Embryonic facial prominence (tissue), 1 donor: ENCODE results near the gene ASTN2.
"Not testable (repeated sequence)": the region's sequence is repeated elsewhere in the genome, so short reads cannot be mapped to it uniquely, and the experiment has no call there.

Source experiments
- DNase-seq: peaks from one replicate; pipeline ENCODE4 v3.0.0-alpha.2; 2016; ENCODE audit errors: extremely low spot score

Gene ASTN2

DNA sequence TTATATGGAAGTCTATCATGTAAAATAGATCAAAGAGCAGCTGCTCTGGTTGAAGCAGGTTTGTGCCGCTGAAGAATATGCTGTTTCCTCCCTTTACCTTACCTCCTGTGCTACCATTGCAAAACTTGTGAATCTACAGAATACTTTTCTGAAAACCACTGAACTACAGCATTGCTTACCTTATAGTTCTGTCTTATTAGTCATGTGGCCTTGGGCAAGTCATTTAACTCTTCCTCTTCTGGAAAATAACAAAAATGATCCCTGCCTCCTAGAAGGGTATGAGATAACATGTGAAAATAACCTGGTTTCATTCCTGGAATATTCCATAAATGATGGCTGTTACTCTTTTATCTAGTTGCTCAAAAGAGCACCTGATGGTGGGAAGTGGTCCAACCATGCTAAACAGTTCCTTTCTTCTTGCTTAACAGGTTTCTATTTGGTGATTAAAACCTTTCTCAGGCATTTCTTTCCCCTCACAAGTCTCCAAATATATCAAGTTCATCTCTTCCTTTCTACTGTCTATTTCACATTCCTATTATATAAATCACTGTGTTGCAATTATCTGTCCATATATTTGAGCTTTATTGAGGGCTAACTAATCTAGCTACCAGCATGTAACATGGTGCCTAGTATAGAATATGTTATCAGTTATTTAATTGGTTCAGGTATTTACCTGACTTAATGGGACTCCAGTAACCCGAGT lies 712.8 kb downstream of the ASTN2 start:
- DNase-seq = no peak

DNA sequence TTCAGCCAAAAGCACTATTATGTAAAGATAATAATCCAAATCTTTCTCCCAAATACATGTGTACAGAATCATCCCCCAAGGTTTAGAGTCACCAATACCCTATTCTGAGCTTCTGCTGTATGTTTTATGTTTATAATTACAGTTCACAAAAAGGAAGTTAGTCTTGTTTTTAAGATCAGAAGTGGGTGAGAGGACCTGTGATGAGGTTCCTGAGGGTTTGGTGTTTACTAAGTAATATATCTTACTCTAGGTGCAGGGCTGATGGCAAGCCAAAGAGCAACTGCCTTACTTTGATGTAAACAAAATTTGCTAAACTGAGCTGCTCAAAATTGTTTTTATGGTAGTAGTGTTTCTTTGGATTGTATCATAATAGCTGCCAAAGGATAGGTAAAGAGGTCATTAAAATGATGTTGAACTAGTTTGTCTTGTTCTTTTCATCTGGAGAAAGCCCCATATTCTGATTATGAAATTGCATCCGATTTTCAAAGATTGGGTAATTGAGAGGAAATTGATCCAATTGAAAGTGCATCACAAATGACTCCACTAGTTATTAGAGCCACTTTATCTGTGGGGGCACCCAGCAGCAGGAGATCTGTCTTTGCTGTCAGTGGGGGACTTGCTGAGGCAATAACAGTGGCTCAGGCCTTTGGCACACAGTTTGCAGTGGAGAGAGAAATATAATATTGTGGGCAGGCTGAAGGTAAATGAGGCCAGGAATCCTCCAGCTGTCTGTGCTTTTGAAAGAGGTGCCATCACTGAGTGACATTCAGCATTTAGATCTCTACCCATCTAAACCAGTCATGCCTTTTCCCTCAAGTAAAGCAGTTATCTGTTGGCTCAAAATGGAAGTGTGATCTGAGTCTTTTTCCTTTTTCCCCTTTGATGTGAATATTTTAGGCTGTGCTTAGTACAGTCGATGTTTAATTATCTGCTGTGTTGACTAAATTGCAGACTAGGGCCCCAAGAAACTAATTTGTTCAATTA lies 713.7 kb downstream of the ASTN2 start:
- no peak for DNase-seq

DNA sequence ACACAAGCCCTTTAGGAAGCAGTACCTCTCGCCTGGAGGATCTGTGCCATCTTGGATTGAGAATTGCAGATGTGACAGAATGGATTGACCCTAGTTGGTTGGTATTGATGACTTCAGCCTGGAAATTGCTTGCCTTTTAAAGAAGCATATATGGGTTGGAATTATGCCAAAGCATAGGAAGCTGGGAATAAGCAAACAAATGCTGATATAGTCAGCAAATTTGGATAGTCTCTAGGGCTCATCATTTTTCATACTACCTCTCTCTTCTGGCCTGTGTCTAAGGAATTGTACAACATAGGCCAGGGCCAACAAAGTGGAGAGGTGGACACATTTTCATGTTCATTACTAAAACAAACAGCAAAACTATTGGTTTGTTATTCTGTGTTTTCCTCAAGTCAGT lies 714.6 kb downstream of the ASTN2 start:
- no peak for DNase-seq

DNA sequence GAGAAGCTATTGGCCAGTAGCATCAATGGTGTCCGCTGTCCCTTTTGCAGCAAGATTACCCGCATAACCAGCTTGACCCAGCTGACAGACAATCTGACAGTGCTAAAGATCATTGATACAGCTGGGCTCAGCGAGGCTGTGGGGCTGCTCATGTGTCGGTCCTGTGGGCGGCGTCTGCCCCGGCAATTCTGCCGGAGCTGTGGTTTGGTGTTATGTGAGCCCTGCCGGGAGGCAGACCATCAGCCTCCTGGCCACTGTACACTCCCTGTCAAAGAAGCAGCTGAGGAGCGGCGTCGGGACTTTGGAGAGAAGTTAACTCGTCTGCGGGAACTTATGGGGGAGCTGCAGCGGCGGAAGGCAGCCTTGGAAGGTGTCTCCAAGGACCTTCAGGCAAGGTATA lies 717.0 kb downstream of the ASTN2 start:
- no peak for DNase-seq

DNA sequence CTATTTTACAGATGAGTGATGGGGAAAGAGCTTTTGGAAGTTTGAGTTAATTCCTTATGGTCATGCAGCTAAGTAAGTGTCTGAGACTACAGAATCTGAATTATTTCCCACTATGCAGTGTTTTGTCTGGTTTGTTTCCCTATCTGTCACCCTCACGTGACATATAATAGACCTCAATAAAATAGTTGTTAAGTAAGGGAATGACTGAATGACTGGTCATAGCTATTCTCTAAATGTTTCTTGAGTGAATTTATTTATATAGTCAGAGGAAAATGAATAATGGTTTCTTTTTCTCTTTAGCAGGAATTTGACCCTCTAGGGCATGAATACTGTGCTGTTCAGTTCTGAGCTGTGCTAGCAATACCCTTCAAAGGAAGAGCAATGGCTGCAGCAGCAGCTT lies 717.5 kb downstream of the ASTN2 start:
- no peak for DNase-seq

DNA sequence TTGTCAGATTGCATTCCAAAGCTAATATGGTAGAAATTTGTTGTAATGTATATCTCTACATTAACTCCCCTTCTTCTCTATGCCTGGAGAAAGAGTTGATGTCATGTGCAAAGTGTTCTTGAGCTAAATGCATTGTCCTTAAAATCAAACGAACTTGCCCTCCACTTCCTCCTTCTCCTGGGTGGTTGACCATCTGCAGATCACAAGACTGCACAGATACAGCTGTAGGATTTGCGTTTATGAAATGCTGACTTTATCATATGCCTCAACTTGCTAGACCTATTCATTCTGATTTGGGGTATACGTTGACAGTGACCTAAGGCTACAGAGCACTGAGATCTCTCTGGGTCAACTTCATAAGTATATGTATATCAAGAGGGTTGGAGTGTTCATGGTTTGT lies 719.4 kb downstream of the ASTN2 start:
- DNase-seq = no peak

DNA sequence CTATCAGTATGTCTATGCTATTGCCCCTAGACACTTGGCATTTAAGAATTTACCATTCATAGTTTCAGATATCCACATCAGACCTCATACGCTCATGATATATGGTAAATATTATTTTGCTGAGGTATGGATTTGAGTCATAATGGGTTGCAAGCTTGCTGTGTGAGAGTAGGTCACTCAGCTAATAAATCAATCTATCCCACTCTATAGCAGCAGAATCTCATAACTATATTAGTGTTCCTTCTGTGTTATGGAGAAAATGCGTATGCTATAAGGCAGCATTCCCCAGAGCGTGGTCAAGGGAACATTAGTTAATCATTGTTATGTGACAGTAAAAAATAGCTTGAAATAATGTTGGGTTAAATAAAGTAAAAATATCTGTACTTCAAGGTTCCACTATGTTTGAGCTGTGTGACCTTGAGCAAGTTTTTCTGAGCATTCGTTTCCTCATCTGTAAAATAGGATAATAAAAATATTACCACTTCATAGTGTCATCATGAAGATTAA lies 720.0 kb downstream of the ASTN2 start:
- no peak for DNase-seq

DNA sequence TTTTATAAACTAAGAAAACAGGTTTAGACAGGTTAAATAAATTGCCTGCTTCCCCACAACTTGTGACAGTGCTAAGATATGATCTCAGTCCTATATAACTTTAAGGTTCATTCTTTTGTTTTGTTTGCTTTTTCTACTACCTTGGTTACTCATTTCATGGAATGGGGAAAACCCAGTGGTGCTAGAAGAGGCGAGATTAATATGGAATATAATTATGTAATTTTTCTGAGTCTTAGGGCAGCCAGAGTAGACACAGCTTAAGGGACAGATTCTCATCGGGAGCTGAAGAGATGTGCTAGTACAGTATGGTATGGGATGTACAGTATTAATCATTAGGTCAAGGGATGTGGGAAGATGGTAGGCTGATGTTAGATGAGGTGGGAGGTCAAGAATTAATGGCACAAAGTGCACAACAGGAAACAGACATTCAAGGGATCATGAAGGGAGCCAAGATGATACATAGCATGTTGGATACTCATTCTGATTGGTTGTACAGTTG lies 721.6 kb downstream of the ASTN2 start:
- no peak for DNase-seq

DNA sequence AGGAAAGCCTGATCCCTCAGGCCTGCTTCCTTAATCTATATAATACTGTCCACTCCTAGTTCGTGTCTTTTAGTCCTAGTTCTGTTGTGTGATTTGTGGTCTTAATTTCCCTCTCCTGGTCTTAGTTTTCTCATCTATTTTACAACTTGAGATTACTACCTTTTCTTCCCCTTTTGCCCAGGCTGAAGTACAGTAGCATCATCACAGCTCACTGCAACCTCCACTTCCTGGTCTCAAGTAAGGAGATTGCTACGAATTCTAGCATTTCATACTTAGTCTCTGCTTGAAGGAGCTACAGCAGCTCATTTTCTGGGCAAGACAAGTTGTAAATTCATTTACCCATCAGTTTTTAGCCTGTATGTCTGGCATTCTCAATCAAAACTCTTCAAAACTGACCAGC lies 722.2 kb downstream of the ASTN2 start:
- no peak for DNase-seq

DNA sequence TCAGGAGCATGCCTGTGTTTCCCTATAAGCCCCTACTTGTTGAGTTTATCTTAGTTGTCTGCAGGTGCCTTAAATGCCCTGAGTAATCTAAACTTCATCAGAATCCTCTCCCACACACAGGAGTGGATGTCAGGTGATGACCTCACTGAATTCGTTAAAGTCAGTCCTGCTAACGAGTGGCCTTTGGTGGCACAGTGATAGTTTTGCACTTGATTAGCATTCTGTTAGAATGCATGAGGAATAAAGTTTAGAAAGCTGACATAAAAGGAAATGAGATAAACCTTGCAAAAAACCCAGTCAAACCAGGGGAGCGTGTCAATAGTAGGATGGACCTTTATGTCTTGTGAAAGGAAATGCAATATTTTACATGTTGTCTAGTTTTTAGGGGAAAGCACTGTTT lies 723.2 kb downstream of the ASTN2 start:
- DNase-seq = no peak

DNA sequence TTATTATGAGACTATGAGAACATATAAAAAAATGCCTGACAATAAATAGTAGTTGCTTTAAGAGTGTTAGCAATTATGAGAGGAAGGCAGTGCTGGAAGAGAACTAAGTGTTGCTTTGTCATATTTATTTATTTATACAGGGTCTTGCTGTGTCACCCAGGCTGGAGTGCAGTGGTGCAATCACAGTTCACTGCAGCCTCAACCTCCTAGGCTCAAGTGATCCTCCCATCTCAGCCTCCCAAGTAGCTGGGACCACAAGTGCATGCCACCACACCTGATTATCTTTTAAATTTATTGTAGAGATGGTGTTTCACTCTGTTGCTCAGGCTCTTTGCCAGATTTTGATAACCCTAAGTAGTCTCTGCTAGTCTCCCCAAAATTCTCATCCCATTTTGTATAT lies 724.1 kb downstream of the ASTN2 start:
- not testable (repeated sequence) for DNase-seq

DNA sequence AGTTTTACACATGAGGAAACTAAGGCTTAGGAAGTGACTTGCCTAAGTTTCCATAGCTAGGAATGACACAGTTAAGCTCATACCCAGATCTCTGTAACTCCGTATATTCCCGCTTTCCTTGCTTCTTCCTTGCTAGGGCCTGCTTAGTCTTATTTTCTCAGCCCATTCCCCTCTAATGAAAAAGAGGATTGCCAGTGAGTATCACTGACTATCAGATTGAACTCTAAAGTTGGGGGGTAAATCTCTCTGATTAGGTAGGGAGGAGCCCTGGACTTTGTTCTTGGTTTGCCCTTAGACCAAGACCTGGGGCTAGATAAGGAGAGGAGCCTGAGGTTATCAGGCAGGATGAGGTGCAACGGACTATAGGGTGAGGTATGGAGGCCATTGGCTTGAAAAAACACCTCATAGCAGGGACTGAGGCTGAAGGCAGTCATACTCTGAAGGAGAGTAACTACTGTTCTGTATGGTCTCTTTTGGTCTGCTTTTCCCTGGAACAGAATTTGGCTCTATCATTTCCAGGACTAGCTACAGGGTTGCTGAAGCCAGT lies 725.3 kb downstream of the ASTN2 start:
- DNase-seq = no peak

DNA sequence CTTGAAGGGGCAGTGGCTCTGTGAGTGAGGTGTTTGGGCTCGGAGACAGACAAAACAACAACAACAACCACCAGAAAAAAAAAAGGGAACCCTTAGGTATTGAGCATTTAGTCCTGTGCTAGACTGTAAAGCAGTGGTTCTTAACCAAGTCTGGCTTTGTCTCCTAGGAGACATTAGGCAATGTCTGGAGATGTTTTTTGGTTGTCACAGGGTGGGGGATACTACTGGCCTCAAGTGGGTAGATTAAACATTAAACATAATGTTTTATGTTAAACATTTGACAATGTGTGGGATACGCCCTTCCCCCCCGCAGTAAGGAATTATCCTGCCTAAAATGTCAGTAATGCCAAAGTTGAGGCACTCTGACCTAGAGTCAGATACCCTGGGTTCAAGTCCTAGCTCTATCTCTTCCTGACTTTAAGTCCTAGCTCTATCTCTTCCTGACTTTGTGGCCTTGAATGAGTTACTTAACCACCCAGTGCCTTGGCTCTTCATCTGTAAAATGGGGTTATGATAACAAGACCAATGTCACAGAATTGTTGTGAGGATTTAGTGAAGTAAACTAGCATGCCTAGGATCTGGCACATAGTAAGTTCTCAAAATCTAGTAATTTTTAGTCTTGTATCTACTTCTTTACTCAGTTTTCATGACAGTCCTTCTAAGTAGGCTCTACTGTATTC lies 725.9 kb downstream of the ASTN2 start:
- DNase-seq = no peak

DNA sequence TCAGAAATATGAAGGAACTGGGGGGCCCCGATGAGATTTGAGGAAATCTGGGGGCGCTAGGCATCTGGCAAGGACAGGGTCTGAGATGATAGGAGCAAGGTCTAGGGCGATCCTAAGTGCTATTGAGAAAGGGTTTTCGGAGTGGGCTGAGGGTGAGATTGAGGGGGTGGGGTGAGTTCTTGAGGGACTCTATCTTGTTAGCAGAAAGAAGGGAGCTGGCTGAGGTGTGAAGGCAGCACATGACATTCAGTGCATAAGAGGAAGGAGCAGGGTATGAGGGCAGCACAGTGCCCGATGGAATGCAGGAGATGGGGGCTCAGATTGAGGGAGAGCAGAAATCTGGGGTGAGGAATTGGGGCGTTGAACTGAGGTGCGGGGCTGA lies 727.1 kb downstream of the ASTN2 start:
- no peak for DNase-seq

DNA sequence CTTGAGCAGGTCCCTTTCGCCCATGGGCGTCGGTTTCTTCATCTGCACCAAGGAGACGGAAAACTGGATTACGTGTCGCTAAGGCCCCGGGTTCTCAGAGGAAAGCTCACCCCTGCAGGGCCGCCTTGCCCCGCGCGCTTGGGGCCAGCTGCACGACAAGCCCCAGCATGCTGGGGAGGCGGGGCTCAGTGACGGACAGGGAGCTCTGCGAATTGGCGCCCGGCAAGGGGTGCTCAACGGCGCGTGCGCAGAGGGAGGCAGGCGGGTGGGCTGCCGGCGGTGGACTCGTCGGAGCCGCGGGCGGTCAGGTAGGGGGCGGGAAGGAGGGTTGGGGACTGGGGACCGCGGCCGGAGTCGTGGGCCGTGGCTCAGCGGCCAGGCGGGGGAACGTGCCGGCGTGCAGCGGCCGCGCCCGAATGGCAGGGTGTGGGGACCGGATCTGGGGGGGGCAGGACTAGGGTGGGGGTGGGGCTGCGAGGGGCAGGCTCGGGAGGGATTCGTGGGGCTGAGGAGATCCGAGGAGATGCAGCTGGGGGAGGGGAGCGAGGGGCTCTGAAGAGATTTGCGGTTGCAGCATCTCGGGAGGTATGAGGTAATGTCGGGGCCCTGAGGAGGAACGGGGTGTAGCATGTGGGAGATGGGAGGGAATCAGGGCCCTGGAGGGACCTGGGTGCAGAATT lies 727.6 kb downstream of the ASTN2 start, which contains the start of gene TRIM32:
Gene TRIM32, plus strand, starts transcription at position 232 of the 680 bp plus-strand sequence. CDS start 10,438 bp downstream, outside the sequence.
- DNase-seq = peak; percentile 76

DNA sequence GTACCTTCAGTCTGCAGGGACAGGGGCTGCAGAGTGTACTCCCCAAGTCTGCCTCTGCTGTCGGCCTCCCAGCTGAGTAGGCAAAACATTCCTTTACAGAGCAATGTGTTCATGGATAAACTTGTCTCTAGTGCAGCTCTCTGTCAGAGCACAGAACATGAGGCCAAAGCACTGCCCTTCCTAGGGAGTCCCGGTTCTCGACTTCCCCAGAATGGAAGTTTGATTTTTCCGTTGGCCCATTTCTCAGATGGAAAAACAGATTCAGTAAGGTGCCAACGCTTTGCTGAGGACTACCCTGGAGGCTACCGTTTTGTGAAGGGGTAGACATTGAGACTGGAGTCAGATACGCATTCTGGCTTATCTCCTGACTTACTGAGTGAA lies 728.2 kb downstream of the ASTN2 start:
- DNase-seq = peak; percentile 11

DNA sequence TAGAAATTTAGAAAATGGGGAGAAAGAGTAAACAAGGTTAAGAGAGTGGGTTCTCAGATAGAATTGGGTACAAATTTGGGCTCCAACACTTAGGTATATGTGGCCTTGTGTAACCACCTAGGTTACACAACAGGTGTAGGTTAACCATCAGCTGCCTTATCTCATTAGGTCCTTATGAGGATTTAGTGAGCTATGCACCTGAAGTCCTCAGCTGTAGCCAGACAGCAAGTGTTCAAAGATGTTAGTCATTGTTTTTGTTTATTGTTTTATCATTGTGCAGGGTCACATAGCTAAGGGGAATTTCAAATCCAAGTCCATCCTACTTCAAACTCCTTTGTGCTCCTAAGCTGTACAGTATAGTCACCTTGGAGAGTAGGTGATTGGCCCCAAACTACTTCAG lies 728.7 kb downstream of the ASTN2 start:
- DNase-seq = no peak

DNA sequence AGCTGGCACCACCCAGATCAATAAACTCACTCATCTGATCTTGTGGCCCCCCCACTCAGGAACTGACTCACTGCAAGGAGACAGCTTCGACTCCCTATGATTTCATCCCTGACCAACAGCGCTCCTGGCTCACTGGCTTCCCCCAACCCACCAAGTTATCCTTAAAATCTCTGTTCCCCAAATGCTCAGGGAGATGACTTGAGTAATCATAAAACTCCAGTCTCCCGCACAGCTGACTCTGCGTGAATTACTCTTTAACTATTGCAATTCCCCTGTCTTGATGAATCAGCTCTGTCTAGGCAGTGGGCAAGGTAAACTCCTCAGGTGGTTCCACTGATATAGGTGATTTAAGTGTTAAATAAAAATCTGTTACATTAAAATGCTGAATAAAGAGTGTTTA lies 729.7 kb downstream of the ASTN2 start:
- no peak for DNase-seq

DNA sequence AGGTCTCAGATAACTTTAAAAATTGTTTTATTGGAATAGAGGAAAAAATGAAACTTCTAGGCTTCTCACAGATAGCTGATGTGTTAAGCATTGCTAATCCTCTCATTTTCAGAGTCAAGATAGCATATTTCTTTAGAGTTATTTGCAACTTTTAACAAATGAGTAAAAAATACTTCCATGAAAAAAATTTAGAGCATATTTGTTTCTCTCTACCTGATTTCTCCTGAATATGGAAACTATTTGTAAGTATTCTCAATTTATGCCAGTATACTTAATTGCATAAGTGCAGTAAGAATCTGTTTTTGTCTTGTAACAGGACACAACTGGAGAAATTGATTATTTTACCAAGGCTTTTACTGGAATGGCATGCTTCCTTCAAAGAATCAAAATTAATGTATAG lies 731.3 kb downstream of the ASTN2 start:
- DNase-seq = no peak

DNA sequence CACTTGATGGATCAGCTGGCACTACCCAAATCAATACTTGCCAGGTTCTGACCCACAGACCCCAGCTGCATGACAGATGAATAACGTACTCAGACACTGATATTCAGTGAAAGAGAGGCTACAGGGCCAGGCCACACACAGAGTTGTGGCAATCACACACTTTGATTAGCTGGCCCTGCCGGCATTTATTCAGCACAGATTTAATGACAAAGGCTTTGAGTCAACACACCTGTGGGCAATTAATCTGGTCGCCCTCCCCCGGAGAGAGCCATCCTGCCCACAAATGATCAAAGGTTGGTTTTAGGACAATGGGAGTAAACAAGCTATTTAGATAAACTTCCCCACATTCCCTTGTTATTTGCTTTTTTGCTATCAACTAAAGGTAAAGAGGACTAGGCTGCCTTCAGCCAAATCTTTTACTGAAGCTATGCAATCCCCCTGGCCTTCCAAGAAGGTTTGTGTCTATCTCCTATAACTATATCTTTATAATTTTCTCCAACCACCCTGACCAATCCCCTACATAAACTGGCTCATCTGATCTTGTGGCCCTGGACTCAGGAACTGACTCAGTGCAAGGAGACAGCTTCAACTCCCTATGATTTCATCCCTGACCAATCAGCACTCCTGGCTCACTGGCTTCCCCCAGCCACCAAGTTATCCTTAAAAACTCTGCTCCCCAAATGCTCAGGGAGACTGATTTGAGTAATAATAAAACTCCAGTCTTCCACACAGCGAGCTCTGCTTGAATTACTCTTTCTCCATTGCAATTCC lies 740.5 kb downstream of the ASTN2 start:
- DNase-seq = no peak
